ENCODE data around the gene CASP4.
"Not testable (repeated sequence)": the region's sequence is repeated elsewhere in the genome, so short reads cannot be mapped to it uniquely, and the experiment has no call there.

The CASP4 gene

GRCh38 chr11:104968355-104968855 is at the start of gene CASP4:
TSS of gene CASP4 (minus strand) at chr11:104968574. CDS start at chr11:104968525, 49 bp downstream.
- peak; percentile 82 for DNase-seq (ENCODE audit: low spot score)

GRCh38 chr11:105007463-105007862 is 39.1 kb upstream of the CASP4 start:
- no peak for DNase-seq (ENCODE audit: low spot score)

- DNase-seq (ENCODE audit: low spot score): no peak
These were observed 37.1 kb upstream of the CASP4 start for GRCh38 chr11:105005451-105005845.

GRCh38 chr11:105004021-105004420 is 35.6 kb upstream of the CASP4 start:
- no peak for DNase-seq (ENCODE audit: low spot score)

- DNase-seq (ENCODE audit: low spot score): no peak
These were observed 34.8 kb upstream of the CASP4 start for GRCh38 chr11:105003151-105003550.

DNA sequence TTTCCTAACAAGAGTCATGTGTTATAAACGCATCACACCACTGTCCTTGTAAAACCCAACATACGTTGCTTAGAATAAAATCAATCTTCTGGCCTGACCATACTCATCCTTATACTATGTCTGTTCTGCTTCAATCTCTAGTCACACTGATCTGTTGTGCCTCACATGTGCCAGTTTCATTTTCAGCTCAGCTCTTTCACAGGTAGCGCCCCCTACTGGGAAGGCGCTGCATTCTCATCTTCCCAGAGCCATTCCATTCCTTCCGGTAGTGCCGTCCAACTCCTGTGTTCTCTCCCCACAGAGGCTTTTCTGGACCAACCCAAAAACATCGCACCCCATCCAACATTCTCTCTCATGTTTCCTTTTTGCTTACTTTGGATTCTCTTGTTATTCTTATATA is 32.4 kb upstream of the CASP4 start:
- no peak for DNase-seq (ENCODE audit: low spot score)

DNA sequence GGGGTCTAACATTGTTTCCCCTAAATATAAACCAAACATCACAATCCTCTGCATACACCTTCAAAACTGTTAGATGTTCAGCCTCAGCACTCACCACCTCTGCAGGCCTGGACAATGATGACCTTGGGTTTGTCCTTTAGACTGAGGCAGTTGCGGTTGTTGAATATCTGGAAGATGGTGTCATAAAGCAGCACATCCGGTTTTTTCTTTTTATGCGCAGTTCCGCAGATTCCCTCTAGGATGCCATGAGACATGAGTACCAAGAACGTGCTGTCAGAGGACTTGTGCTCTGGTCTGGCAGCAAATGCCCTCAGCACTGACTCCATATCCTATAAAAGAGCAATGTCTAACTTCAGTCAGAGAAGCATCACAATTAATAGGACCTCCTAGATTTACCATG is 31.8 kb upstream of the CASP4 start:
- no peak for DNase-seq (ENCODE audit: low spot score)

- DNase-seq (ENCODE audit: low spot score): no peak
These were observed 31.3 kb upstream of the CASP4 start for GRCh38 chr11:104999721-105000120.

DNA sequence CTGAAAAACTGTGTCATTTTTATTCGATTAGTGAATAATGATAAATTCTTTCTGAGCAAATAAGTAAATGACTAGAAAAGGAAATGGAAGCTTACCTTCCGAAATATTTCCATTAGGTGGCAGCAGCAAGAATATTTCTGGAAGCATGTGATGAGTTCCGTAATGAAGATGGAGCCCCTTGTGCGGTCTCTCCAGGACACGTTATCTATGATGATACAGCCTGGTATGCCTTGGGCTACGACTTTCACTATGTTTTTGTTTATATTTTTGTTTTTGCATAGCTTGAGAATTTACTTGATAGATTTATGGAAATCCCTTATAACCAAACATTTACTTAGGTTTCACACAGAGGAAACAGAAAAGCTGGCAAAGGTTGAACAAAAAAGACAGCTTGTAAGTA is 28.9 kb upstream of the CASP4 start:
- DNase-seq (ENCODE audit: low spot score): no peak

DNA sequence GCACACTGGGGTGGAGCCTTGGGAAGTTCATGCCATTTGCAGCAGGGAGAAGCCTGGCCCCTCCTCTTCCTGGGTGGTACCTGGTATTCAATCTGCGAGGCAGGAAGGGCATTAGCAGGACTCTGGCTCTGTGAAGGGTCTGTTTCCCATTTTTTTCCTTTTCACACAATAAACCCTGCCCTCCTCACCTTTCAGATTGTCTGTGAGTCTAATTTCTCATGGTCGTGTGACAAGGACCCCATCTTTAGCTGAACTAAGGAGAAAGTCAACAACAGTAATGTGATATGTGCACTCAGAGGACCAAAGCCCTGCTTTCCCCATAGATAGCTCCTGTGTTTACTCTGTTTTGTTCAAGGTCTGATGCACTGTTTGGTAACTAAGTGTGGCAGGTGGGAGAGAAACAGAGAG is 26.6 kb upstream of the CASP4 start:
- DNase-seq (ENCODE audit: low spot score): no peak

DNA sequence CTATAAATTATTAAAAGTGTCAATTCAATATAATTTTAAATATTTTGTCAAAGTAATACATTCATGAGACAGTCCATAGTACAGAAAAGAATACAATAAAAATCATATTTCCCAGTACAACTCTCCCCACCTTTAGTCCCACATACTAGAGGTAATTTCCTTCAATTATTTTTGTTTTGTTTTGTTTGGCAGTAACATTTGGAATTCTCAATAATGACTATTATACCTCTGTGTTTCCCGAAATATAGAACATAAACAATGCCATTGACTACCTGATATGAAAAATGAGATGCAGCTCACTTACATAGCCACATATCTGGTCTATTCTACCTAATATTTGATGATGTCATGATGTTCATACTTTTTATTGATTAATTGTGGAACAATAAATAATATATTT is 24.4 kb upstream of the CASP4 start:
- DNase-seq (ENCODE audit: low spot score): no peak

GRCh38 chr11:104991994-104992393 is 23.6 kb upstream of the CASP4 start:
- no peak for DNase-seq (ENCODE audit: low spot score)

GRCh38 chr11:104984808-104985207 is 16.4 kb upstream of the CASP4 start:
- DNase-seq (ENCODE audit: low spot score): no peak

- no peak for DNase-seq (ENCODE audit: low spot score)
These were observed 11.5 kb upstream of the CASP4 start for GRCh38 chr11:104979839-104980238.

DNA sequence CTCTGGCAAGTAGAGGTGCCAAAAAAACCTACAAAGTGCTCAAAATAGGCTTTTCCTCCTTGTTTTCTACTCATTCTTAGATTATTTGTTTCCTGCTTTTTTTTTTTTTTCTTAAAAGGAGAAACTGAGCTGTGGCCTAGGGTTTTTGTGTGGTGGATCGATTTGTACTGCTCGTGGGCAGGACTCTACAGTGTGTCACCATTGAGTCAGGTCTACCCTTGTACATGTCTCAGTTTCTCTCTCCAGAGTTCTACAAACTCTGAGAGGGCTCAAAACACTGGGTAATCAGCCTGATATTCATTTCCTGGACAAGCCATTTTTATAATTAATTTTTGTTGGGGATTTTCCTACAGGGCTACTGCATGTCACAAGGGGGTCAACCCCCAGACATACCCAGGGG is 5.2 kb upstream of the CASP4 start:
- DNase-seq (ENCODE audit: low spot score): no peak

GRCh38 chr11:104972924-104973323 is 4.5 kb upstream of the CASP4 start:
- DNase-seq (ENCODE audit: low spot score): not testable (repeated sequence)

- no peak for DNase-seq (ENCODE audit: low spot score)
These were observed 2.4 kb upstream of the CASP4 start for GRCh38 chr11:104970756-104971155.

- no peak for DNase-seq (ENCODE audit: low spot score)
These were observed 742 bp upstream of the CASP4 start for GRCh38 chr11:104968856-104969776.

DNA sequence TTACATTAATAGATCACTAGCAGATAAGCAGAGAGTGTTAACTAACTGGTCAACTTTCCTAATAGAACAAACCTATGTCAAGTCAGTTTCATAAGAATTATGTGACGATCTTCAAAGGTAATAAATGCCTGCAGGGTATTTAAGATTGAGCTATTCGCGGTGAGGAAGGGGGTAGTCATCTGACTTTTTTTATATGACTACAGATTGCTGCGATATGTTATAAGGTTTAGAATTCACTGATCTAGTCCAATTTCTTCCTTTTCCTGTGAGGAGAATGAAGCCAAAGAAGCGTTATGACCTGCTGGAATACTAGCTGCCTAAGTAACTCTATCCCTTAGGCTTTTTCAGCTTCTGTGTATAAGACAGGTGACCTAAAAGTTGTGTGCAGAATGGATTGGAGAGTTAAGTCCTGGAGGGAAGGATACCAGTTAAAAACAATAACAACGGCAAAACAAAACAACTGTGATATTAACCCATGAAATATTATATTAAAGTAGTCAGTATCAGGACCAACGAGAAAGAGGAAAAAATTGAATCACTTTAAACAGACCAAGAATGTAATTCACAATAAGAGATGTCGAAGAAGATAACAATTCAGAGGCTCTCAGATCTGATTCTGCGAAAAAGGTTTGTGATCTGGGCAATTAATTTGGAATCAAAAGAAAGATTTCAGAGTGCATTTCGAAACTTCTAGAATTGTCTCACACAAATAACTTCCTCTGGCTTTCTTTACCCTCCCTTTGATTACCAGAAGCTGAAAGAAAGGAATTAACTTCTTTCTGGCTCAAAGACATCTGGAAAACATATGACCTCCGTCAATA is 630 bp downstream of the CASP4 start:
- DNase-seq (ENCODE audit: low spot score): peak; percentile 40

DNA sequence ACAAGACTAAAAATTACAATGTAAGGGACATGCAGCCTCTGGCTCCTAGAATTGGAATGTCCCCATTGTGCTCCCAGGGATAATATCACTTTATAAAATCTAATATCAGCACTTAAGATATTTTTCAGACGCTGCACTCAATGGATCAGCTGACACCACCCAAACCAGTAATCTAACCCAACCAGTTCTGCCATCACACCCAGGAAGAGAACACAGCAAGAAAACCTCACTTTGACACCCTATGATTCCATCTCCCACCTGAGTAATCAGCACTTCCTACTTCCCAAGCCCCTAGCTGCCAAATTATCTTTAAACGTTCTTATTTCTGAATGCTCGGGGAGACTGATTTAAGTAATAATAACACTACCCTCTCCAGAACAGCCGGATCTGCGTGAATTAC is 2.6 kb downstream of the CASP4 start:
- no peak for DNase-seq (ENCODE audit: low spot score)

- no peak for DNase-seq (ENCODE audit: low spot score)
These were observed 4.1 kb downstream of the CASP4 start for GRCh38 chr11:104964247-104964646.

DNA sequence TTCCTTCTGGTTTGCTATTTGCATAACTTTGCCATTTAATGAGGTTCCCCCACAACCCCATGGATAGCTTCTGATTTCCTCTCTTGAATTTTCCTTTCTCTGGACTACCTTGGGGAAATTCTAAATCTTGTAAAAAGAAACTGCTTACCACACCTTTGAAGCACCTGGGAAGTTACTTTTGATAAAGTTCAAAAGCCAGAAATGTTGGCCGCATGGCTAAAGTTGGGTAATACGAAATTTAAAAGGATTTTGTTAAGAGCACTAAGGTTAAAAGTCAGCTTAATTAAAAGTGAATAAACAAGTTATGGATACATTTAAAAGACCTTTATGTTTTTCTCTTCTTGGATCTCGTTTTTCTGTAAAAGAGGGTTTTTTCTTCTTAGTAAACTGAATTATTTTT is 5.5 kb downstream of the CASP4 start:
- DNase-seq (ENCODE audit: low spot score): no peak

GRCh38 chr11:104957280-104957679 is 11.1 kb downstream of the CASP4 start:
- DNase-seq (ENCODE audit: low spot score): no peak

All from LoVo (cell line).